Measurements from ENCODE around the gene TNNT1. TPM values are rescaled to one million over a fixed set of nuclear protein-coding genes. Genes with fewer than 3 reads are reported as not detected.
A peak's percentile ranks its signal among the peaks of the same experiment; 100 is the strongest.

The TNNT1 gene
- polyA plus RNA-seq, 1 experiment, result 10.4 TPM

GRCh38 chr19:55088021-55088451 is 61.0 kb downstream of the TNNT1 start:
- no peak for DNase-seq (ENCODE audit: low read depth)
- no peak for TF ChIP-seq CTCF (IDR thresholded peaks at IDR 0.05; ENCODE audit: insufficient read depth, low read depth, low read length)
- Histone ChIP-seq H3K36me3 (ENCODE audit: control insufficient read depth, insufficient read depth, low read length) (peaks cover 15% of the 10 kb centered on the region), H3K4me3 (ENCODE audit: low read depth, low read length) (no peak overlapping the region), H3K27me3 (ENCODE audit: control insufficient read depth, insufficient read depth, low read length) (peaks cover 13% of the 10 kb centered on the region)
- CTCF ChIA-PET, result interaction anchor here (0.7 to 4.3 kb wide), 14 partner anchors 8 to 330 kb away, joined by 3 to 40 read pairs (median 6); no protein-coding TSS in a partner anchor
- POLR2A ChIA-PET, result no interaction called here

GRCh38 chr19:55087542-55087901 is 61.5 kb downstream of the TNNT1 start:
- DNase-seq (ENCODE audit: low read depth), result no peak
- Histone ChIP-seq H3K4me3 (ENCODE audit: low read depth, low read length) (peak overlapping the region; percentile 52), H3K36me3 (ENCODE audit: control insufficient read depth, insufficient read depth, low read length) (peaks cover 13% of the 10 kb centered on the region), H3K27me3 (ENCODE audit: control insufficient read depth, insufficient read depth, low read length) (peaks cover 14% of the 10 kb centered on the region)
- ChIA-PET CTCF (interaction anchor here (0.8 to 4.3 kb wide), 11 partner anchors 7 to 331 kb away, joined by 3 to 40 read pairs (median 5); no protein-coding TSS in a partner anchor), POLR2A (interaction anchor here (0.6 kb wide), 1 partner anchor 19 kb away, joined by 37 read pairs; no protein-coding TSS in a partner anchor)
- no peak for TF ChIP-seq CTCF (IDR thresholded peaks at IDR 0.05; ENCODE audit: insufficient read depth, low read depth, low read length)

GRCh38 chr19:55086730-55087541 is 62.1 kb downstream of the TNNT1 start:
- Histone ChIP-seq H3K4me3 (ENCODE audit: low read depth, low read length) (peak overlapping the region; percentile 52), H3K27me3 (ENCODE audit: control insufficient read depth, insufficient read depth, low read length) (peaks cover 19% of the 10 kb centered on the region), H3K36me3 (ENCODE audit: control insufficient read depth, insufficient read depth, low read length) (peaks cover 10% of the 10 kb centered on the region)
- POLR2A ChIA-PET, result interaction anchor here (0.6 kb wide), 1 partner anchor 19 kb away, joined by 37 read pairs; no protein-coding TSS in a partner anchor
- CTCF ChIA-PET, result interaction anchor here (0.8 to 4.3 kb wide), 5 partner anchors 9 to 331 kb away, joined by 3 to 40 read pairs (median 4); no protein-coding TSS in a partner anchor
- TF ChIP-seq CTCF (IDR thresholded peaks at IDR 0.05; ENCODE audit: insufficient read depth, low read depth, low read length), result no peak
- peak; percentile 66 for DNase-seq (ENCODE audit: low read depth)

- Histone ChIP-seq H3K27me3 (ENCODE audit: control insufficient read depth, insufficient read depth, low read length) (peaks cover 19% of the 10 kb centered on the region), H3K4me3 (ENCODE audit: low read depth, low read length) (peak overlapping the region; percentile 52), H3K36me3 (ENCODE audit: control insufficient read depth, insufficient read depth, low read length) (peaks cover 5% of the 10 kb centered on the region)
- ChIA-PET POLR2A (no interaction called here), CTCF (interaction anchor here (0.9 to 4.3 kb wide), 4 partner anchors 10 to 332 kb away, joined by 4 to 40 read pairs (median 8); no protein-coding TSS in a partner anchor)
- no peak for TF ChIP-seq CTCF (IDR thresholded peaks at IDR 0.05; ENCODE audit: insufficient read depth, low read depth, low read length)
- DNase-seq (ENCODE audit: low read depth), result no peak
Observed at GRCh38 chr19:55085923-55086715, 62.9 kb downstream of the TNNT1 start.

GRCh38 chr19:55084416-55084815 is 64.6 kb downstream of the TNNT1 start:
- no peak overlapping the region for H3K4me3 ChIP-seq (ENCODE audit: low read depth, low read length)
- H3K36me3 ChIP-seq (ENCODE audit: control insufficient read depth, insufficient read depth, low read length), result no peaks in the 10 kb centered on the region
- ChIA-PET POLR2A (no interaction called here), CTCF (interaction anchor here (1.0 kb wide), 1 partner anchor 29 kb away, joined by 4 read pairs; no protein-coding TSS in a partner anchor)
- DNase-seq (ENCODE audit: low read depth), result no peak
- peaks cover 19% of the 10 kb centered on the region for H3K27me3 ChIP-seq (ENCODE audit: control insufficient read depth, insufficient read depth, low read length)
- TF ChIP-seq CTCF (IDR thresholded peaks at IDR 0.05; ENCODE audit: insufficient read depth, low read depth, low read length), result no peak
